IPS-NIHi7 (cell line): ENCODE measurements around the gene RNF208.
"Not testable (repeated sequence)": the region's sequence is repeated elsewhere in the genome, so short reads cannot be mapped to it uniquely, and the experiment has no call there.

ENCODE experiments used
- DNase-seq: peaks from one replicate; pipeline ENCODE4 v3.0.0; 2012; ENCODE audit warnings: mixed read lengths; ENCODE audit errors: extremely low spot score

Gene RNF208, protein sequence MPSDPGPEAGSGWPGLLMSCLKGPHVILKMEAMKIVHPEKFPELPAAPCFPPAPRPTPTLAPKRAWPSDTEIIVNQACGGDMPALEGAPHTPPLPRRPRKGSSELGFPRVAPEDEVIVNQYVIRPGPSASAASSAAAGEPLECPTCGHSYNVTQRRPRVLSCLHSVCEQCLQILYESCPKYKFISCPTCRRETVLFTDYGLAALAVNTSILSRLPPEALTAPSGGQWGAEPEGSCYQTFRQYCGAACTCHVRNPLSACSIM

DNA sequence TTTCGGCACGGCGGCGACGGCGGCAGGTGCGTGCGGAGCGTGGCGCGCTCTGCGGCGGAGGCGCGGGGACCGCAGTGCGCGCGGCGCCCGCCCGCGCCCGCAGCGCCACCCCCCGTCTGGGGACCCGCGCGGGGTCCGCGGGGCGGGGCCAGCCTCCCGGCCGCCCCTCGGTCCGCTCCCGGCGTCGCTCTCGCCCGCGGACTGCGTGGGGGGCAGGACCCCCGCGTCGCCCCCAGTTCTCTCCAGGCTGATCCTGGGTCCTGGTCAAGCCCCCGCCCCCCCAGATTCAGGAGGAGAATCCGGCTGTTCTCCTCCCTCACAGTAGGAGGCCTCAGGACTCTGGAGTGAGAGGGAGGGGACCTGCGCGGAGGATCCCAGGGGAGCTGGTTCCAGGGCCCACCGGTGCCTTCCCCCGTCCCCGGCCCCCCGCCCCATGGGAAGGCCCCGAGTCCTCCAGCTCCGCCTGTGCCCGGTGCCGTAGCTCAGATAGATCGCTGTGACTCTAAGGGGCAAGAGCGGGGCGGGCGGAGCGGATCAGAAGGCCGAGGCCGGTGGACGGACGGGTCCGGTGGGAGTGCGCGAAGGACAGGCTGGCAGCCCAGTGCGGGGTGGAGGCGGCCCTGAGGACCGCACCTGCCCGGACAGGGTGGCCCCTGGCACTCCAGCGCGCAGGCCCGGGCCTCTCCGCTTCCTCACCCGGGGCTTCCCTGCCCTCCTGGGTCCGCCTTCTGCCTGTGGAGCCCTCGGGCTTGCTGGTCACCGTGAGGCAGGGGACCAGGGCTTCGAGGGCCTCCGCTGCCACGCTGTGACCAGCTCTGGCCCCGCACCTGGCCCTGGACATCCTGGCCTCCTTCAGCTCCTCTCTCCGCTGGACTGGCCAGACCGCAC is at the start of gene RNF208:
RNF208 (minus strand) TSS at position 51 of the 888 bp plus-strand sequence. CDS start 1,028 bp downstream, outside the sequence.
- no peak for DNase-seq

DNA sequence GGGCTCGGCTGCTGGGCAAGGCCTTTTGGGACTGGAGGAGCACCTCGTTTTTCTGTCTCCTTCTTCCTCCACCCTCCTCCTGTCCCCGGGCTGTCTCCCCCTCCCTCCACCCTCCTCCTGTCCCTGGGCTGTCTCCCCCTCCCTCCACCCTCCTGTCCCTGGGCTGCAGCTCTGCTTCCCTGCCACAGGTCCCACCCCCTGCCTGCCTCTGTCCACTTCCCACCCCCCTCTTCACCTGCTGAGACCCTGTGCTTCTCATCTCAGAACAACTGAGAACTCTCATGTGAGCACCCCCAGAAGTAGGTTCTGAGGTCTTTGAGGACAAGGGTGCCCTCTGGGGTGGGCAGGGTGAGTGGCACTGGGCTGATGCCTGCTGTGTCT is 49.6 kb upstream of the RNF208 start:
- no peak for DNase-seq

DNA sequence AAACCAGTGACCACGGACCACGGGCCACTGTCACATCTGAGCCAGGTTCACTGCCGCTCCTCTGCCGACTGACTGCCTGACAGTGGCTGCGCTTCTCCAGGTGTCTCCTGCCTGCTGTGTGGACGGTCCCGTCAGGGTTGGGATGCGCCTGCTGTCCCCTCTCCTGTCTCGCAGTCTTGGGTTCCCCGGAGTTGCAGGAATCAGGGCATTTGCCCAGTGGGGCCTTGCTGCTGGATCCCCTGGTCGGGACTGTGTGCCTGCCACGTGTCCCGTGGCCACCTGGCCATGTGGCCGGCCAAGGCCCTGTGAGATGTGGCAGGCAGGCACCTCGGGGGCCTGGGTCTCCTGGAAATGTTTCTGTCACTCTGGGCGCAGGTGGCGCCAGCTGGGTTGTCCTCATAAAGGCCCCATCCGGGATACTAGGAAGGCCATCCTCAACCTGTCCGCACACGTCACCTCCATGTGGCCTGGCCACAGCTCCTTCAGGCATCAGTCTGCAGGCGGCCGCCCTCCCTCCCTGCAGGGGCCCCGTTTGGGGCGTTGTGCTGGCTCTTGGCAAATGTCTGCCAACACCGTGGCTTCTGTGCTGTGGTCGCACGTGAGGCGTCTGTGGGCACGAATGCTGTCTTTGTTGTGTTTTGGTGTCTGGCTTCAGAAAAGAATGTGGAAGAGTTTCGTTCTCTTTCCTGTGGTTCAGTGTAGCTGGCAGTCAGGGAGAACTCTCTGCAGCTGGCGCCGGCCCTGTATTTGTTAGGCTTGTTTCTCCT is 49.1 kb upstream of the RNF208 start:
- DNase-seq, result no peak

DNA sequence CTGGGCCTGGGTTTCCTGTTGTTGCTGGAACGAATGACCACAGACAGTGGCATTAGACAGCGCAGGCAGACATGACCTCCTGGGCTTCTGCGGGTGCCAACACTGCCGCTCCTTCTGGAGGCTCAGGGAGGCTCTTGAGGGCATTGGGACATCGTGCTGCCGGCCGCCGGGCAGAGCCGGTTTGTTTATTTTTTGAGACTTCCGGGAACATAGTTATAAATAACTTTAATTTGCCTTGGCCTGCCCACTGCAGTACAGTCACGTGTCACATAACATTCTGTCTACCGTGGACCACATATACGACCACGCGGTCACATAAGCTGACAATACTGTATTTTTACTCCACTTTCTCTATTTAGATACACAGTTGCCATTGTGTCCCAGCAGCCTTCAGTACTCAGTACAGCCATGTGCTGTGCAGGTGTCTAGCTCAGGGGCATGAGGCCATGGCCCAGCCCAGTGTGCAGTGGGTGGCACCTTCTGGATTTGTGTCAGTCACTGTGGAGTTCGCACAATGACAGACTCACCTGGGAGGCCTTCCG is 47.3 kb upstream of the RNF208 start:
- no peak for DNase-seq

DNA sequence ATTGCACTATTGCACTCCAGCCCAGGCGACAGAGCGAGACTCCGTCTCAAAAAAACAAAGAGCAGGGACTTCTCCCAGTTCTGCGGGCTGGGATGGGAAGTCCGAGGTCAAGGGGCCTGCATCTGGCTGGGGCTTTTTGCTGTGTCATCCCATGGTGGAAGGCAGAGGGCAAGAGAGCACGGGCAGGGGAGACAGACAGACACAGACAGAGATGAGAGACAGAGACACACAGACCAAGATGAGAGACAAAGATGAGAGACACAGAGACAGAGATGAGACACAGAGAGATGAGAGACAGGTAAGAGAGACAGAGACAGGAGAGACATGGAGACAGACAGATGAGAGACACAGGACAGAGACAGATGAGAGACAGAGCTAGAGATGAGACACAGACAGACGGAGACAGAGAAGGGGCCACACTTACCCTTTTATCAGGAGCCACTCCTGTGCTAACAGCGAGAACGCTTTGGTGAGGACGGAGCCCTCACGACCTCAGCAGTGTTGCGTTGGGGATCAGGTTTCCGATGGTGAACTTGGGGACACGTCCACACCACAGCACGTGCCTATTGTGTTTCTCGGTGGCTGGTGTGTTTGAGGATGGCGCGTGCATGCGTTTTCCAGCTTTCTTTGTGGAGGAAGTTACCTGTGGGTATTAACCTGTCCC is 46.6 kb upstream of the RNF208 start:
- DNase-seq, result no peak

DNA sequence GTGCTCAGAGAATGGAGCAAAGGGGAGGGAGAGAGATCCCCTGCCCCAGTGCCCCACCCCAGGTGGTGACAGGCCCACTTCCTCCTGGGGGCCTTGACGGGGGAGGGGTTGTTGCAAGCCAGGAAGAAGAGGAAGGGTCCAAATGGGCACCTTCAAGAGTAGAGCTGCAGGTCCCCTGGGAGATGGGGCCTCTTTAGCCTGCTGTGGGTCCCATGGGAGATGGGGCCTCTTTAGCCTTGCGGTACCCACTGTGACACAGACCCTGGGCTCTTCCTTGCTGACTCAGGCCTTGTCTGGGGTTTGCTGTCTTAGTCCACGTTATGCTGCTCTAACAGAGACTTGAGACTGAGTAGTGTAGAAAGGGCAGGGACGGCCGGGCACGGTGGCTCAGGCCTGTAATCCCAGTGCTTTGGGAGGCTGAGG is 45.9 kb upstream of the RNF208 start:
- no peak for DNase-seq

DNA sequence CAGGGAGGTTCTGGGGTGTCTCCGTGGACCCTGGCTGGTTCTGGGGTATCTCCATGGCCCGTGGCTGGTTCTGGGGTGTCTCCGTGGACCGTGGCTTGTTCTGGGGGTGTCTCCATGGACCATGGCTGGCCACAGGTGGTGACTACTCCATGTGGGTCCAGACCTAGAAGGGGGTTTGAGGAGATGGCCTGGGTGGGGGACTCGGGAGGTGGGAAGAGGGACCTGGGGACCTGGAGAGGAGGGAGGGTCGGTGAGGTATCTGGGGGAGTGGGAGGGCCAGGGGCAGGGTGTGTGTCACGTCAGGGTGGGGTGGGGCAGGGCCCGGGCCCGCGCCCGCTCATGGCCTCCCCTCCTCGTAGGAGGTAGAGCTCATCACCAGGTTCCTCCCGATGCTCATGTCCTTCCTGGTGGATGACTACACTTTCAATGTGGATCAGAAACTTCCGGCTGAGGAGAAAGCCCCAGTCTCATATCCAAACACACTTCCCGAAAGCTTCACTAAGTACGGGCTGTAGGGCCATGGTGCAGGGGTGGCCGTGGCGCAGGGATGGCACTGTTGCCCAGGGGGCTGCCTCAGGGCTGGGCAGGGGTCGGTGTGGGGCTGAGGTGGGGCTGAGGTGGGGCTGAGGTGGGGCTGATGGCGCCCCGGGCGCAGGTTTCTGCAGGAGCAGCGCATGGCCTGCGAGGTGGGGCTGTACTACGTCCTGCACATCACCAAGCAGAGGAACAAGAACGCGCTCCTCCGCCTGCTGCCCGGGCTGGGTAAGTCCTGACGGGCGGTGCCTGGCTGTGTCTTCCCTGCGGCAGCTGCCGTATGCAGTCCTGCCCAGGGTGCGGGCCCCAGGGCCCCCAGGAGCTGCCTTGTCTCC is 44.8 kb upstream of the RNF208 start:
- no peak for DNase-seq

DNA sequence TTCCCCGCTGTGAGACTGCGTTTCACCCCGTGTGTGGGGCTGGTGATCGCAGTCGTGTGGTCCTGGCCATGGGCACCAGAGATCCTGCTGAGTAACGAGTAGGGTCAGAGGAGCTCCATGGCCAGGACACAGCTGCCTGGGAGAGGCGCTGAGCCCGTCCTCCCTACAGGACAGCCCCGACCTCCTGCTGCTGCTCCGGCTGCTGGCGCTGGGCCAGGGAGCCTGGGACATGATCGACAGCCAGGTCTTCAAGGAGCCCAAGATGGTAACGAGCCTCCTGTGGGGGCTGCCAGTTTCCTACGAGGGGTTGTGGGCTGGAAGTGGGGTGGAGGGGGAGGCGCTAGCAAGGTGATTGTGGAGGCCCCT is 44.1 kb upstream of the RNF208 start:
- no peak for DNase-seq

DNA sequence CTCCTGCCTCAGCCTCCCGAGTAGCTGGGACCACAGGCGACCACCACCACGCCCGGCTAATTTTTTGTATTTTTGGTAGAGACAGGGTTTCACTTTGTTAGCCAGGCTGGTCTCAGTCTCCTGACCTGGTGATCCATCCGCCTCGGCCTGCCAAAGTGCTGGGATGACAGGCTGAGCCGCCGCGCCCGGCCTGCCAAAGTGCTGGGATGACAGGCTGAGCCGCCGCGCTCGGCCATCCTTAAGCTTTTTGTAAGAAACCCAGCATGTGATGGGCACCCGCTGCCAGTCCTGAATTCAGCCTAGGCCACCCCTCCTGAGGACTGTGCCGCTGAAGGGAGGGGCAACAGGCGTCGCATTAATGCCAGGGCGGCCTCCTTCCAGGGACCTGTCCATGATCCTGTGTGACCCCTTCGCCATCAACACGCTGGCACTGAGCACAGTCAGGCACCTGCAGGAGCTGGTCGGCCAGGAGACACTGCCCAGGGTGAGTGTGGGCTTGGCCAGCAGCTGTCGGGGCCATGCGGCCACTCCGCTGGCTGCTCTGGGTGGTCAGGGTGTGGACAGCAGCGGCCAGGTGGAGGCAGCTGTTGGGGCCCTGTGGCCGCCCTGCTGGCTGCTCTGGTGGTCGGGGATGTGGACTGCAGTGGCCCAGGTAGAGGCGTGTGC is 43.6 kb upstream of the RNF208 start:
- no peak for DNase-seq

DNA sequence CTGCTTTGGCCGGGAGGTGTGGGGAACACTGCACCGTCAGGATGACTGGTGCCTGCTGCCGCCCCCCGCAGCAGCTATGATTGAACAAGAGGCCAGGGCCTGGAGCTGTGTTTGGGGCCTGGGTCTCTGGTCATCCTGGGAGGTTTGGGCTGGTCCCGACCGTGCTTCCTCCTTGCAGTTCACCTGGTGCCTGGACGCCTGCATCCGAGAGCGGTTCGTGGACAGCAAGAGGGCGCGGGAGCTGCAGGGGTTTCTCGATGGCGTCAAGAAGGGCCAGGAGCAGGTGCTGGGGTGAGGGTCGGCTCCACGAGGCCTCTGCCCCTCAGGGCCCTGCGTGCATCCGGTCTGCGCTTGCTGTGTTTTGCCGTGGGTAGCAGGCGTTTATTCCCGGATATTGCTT is 42.0 kb upstream of the RNF208 start:
- DNase-seq, result no peak

DNA sequence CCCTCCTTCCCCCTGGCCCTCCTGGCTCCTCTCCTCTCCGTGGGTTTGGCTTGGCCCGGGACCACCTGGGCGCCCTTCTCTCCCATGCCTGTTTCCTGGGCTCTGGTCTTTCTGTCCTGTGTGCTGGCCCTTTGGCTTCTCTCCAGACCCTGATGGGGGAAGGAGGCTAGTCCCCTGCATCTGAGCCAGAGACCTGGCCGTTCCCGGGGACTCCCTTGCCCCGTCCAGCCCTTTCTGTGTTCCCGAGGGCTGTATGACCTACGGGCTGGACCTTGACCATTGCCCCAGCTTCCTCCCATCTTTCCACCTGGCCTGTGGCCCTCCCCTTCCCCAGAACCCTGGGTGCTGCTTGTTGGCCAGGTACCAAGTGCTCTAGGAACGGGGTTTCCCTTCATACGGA is 41.5 kb upstream of the RNF208 start:
- DNase-seq, result no peak

DNA sequence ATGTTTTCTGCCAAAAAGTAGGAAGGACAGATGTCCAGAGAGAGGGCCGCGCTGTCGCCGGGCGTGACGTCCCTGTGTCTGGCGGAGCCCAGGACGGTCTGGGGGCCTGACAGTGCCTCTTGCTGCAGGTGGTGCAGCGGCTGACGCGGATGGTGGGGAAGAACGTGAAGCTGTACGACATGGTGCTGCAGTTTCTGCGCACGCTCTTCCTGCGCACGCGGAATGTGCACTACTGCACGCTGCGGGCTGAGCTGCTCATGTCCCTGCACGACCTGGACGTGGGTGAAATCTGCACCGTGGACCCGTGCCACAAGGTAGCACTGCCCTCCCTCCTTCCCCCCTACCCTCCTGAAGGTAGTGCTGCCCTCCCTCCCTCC is 40.9 kb upstream of the RNF208 start:
- no peak for DNase-seq

DNA sequence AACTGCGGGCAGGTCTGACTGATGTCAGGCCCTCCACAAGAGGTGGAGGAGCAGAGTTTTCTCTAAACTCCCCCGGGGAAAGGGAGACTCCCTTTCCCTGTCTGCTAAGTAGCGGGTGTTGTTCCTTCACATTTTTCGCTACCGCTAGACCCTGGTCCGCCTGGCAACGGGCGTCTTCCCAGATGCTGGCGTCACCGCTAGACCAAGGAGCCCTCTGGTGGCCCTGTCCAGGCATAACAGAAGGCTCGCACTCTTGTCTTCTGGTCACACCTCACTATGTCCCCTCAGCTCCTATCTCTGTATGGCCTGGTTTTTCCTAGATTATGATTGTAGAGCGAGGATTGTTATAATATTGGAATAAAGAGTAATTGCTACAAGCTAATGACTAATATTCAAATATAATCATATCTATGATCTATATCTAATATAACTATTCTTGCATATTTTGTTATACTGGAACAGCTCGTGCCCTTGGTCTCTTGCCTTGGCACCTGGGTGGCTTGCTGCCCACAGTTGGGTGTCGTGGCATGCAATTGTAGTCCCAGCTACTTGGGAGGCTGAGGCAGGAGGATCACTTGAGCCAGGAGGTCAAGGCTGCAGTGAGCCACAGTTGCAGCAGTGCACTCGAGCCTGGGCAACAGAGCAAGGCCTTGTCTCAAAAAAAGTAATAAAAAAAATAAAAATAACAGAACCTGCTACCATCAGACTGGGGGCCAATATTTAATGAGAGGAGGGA is 40.3 kb upstream of the RNF208 start:
- DNase-seq, result not testable (repeated sequence)

DNA sequence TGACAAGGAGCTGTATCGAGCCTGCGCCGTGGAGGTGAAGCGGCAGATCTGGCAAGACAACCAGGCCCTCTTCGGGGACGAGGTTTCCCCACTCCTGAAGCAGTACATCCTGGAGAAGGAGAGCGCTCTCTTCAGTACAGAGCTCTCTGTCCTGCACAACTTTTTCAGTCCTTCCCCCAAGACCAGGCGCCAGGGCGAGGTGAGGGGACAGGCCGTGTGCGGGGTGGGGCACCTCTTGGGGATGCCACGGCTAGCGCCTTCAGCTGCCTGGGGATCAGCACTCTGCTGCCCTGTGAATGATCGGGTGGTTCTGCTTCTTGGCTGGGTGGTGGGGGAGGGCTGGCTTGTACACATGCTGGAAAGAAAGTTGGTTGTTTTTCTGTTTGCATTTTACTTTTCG is 34.8 kb upstream of the RNF208 start:
- no peak for DNase-seq

DNA sequence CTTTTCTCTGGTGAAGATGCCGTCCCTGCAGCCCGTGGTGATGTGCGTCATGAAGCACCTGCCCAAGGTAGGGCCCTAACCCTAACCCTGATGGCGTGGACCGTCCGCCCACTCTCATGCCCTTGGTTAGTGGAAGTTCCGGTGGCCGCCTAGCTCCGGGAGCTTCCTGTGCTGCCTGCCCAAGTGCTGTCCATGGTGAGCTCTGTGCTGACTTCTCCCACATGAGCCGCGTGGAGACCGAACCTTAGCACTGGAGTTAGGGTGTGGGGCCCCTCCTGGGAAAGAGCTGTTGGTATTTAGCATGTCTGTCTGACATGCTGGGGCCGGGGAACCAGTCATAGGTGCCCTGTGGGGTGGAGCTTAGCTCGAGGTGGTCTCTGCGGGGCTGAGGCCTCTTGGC is 34.3 kb upstream of the RNF208 start:
- DNase-seq, result no peak

DNA sequence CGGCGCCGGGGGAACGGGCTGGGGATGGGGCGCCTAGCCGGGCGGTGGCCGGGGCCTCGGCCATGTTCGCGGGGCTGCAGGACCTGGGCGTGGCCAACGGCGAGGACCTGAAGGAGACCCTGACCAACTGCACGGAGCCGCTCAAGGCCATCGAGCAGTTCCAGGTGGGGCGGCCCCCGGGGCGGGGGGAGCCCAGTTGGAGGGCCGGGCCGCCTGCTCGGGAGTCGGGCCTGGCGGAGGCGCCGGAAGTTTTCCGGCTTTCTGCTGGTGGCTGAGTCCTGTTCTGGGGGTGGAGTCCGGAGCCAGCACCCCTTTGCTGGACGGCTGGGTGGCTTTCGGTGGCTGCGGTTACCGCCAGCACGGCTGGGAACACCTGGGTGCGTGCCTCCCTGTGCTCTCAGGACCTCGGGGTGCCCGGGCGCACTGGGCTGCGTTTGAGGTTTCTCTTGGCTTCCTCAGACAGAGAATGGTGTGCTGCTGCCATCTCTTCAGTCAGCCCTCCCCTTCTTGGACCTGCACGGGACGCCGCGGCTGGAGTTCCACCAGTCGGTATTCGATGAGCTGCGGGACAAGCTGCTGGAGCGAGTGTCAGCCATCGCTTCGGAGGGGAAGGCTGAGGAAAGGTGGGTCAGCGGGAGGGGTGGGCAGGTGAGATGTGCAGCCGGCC is 33.5 kb upstream of the RNF208 start:
- DNase-seq, result peak; percentile 72

DNA sequence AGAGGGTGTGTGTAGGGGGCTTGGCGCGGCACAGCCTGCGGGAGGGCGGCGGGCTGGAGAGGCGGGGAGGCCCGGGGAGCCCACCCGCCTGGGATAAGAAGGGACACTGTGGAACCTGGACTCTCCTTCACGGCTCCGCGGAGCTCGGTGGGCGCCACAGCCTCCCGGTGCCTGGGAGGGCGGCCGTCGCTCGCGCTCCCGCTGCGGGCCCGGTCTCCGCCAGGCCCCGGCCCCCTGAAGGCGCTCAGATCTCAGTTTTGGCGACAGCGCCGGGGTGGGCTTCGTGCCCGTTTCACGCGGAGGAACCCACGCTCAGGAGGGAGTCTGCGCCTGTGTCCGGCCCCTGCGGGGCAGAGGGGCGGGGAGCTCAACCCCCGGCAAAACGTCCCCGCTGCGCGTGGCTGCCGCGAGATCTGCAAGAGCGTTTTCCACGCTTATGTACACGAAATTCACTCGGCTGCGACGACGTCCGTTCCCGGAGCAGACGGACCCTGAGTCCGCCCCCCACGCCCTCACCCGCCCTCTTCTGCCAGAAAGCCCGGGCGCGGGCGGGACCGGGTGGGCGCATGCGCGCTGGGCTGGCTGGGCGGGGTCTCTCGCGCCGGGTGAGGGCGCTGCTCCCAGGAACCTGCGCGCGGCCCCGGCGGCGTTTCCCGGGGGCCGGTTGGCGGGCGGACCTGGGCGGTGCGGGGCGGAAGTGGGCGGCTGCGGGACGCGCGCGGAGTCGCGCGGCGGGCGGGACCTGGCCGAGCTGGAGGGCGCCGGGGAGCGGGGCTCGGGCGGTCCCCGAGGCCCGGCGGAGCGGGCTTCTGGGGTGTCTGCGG is 32.8 kb upstream of the RNF208 start, which contains the start of gene NELFB:
NELFB (plus strand) TSS at position 704 of the 824 bp plus-strand sequence.
- peak; percentile 99 for DNase-seq
